ENCODE data around the gene HSD17B3.

- no peak for TF ChIP-seq CTCF (IDR thresholded peaks at IDR 0.05)
- TF ChIP-seq POLR2A (IDR thresholded peaks at IDR 0.05) = no peak
- no peak for TF ChIP-seq POLR2AphosphoS5 (IDR thresholded peaks at IDR 0.05; ENCODE audit: insufficient read depth in 1 of 2, low read depth in 1 of 2)
Measured at GRCh38 chr9:96348261-96348660, 46.3 kb upstream of the HSD17B3 start.

All from vagina (tissue), 2 donors.